Testis (tissue), 2 donors: ENCODE measurements around the gene GNA14.

ENCODE experiments used
- CTCF ChIP-seq, 3 experiments: fragments of 450-650 bp in 2 of 3; fragments of 200-600 bp in 1 of 3; sonication (generic) in 1 of 3; IDR thresholded peaks; one replicate each; pipeline ENCODE4 v1.5.1; 2016 to 2019; ENCODE audit warnings: antibody characterized with exemption in 3 of 3, mild to moderate bottlenecking in 2 of 3, moderate library complexity in 1 of 3
- POLR2A ChIP-seq: fragments of 450-650 bp; IDR thresholded peaks from one replicate; pipeline ENCODE4 v1.6.1; 2017; ENCODE audit warnings: antibody characterized with exemption, mild to moderate bottlenecking, moderate library complexity

- TF ChIP-seq CTCF (IDR thresholded peaks at IDR 0.05), result no peak
- TF ChIP-seq POLR2A, result no peak
These were observed 48.6 kb downstream of the GNA14 start for GRCh38 chr9:77599492-77599891.
